ENCODE data around the gene WRNIP1. TPM values are rescaled to one million over a fixed set of nuclear protein-coding genes. Genes with fewer than 3 reads are reported as not detected.

The WRNIP1 gene
- total and polyA plus RNA-seq, 2 of the 13 experiments (the other 11 are each of a cell fraction or from before 2014, with no cell fraction given) = 77.7 to 90.3 TPM

- no peak; the same call in 1 of the 2 replicates for TF ChIP-seq ZNF280B (CRISPR knock-in tag; IDR thresholded peaks at IDR 0.05; ENCODE audit: borderline replicate concordance)
- no peak for TF ChIP-seq KLF11 (CRISPR knock-in tag; IDR thresholded peaks at IDR 0.05)
- peak; percentile 98 for TF ChIP-seq ZIK1 (CRISPR knock-in tag; IDR thresholded peaks at IDR 0.05; ENCODE audit: borderline replicate concordance, low read depth)
- TF ChIP-seq MIER2 (CRISPR knock-in tag; IDR thresholded peaks at IDR 0.05) = no peak; the same call in 1 of the 2 replicates
- no peak for TF ChIP-seq TP53 (CRISPR knock-in tag; conservative IDR thresholded peaks at IDR 0.05)
- TF ChIP-seq ATF7-NPFF (CRISPR knock-in tag; IDR thresholded peaks at IDR 0.05; ENCODE audit: low read depth) = peak; percentile 98
- TF ChIP-seq, protein P1, sequence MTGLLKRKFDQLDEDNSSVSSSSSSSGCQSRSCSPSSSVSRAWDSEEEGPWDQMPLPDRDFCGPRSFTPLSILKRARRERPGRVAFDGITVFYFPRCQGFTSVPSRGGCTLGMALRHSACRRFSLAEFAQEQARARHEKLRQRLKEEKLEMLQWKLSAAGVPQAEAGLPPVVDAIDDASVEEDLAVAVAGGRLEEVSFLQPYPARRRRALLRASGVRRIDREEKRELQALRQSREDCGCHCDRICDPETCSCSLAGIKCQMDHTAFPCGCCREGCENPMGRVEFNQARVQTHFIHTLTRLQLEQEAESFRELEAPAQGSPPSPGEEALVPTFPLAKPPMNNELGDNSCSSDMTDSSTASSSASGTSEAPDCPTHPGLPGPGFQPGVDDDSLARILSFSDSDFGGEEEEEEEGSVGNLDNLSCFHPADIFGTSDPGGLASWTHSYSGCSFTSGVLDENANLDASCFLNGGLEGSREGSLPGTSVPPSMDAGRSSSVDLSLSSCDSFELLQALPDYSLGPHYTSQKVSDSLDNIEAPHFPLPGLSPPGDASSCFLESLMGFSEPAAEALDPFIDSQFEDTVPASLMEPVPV (CRISPR knock-in tag; IDR thresholded peaks at IDR 0.05) = peak; percentile 93
- TF ChIP-seq ZNF234 (CRISPR knock-in tag; conservative IDR thresholded peaks at IDR 0.05) = 0 out of 2 replicates have a peak, but pooled peaks have one; percentile 77
- peak; percentile 16; the same call in 1 of the 2 replicates for TF ChIP-seq ZNF672 (CRISPR knock-in tag; IDR thresholded peaks at IDR 0.05)
- TF ChIP-seq EEA1 (CRISPR knock-in tag; IDR thresholded peaks at IDR 0.05; ENCODE audit: borderline replicate concordance) = peak; percentile 97
- TF ChIP-seq ZBTB1 (CRISPR knock-in tag; IDR thresholded peaks at IDR 0.05; ENCODE audit: borderline replicate concordance) = no peak
- TF ChIP-seq, protein P2, sequence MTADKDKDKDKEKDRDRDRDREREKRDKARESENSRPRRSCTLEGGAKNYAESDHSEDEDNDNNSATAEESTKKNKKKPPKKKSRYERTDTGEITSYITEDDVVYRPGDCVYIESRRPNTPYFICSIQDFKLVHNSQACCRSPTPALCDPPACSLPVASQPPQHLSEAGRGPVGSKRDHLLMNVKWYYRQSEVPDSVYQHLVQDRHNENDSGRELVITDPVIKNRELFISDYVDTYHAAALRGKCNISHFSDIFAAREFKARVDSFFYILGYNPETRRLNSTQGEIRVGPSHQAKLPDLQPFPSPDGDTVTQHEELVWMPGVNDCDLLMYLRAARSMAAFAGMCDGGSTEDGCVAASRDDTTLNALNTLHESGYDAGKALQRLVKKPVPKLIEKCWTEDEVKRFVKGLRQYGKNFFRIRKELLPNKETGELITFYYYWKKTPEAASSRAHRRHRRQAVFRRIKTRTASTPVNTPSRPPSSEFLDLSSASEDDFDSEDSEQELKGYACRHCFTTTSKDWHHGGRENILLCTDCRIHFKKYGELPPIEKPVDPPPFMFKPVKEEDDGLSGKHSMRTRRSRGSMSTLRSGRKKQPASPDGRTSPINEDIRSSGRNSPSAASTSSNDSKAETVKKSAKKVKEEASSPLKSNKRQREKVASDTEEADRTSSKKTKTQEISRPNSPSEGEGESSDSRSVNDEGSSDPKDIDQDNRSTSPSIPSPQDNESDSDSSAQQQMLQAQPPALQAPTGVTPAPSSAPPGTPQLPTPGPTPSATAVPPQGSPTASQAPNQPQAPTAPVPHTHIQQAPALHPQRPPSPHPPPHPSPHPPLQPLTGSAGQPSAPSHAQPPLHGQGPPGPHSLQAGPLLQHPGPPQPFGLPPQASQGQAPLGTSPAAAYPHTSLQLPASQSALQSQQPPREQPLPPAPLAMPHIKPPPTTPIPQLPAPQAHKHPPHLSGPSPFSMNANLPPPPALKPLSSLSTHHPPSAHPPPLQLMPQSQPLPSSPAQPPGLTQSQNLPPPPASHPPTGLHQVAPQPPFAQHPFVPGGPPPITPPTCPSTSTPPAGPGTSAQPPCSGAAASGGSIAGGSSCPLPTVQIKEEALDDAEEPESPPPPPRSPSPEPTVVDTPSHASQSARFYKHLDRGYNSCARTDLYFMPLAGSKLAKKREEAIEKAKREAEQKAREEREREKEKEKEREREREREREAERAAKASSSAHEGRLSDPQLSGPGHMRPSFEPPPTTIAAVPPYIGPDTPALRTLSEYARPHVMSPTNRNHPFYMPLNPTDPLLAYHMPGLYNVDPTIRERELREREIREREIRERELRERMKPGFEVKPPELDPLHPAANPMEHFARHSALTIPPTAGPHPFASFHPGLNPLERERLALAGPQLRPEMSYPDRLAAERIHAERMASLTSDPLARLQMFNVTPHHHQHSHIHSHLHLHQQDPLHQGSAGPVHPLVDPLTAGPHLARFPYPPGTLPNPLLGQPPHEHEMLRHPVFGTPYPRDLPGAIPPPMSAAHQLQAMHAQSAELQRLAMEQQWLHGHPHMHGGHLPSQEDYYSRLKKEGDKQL (CRISPR knock-in tag; IDR thresholded peaks at IDR 0.05; ENCODE audit: low read depth) = 0 out of 2 replicates have a peak, but pooled peaks have one; percentile 59
- no peak for TF ChIP-seq SRSF1 (optimal IDR thresholded peaks at IDR 0.05; ENCODE audit: low read depth, low read length)
- TF ChIP-seq GPN1 (CRISPR knock-in tag; IDR thresholded peaks at IDR 0.05; ENCODE audit: borderline replicate concordance) = no peak
- TF ChIP-seq, protein P3, sequence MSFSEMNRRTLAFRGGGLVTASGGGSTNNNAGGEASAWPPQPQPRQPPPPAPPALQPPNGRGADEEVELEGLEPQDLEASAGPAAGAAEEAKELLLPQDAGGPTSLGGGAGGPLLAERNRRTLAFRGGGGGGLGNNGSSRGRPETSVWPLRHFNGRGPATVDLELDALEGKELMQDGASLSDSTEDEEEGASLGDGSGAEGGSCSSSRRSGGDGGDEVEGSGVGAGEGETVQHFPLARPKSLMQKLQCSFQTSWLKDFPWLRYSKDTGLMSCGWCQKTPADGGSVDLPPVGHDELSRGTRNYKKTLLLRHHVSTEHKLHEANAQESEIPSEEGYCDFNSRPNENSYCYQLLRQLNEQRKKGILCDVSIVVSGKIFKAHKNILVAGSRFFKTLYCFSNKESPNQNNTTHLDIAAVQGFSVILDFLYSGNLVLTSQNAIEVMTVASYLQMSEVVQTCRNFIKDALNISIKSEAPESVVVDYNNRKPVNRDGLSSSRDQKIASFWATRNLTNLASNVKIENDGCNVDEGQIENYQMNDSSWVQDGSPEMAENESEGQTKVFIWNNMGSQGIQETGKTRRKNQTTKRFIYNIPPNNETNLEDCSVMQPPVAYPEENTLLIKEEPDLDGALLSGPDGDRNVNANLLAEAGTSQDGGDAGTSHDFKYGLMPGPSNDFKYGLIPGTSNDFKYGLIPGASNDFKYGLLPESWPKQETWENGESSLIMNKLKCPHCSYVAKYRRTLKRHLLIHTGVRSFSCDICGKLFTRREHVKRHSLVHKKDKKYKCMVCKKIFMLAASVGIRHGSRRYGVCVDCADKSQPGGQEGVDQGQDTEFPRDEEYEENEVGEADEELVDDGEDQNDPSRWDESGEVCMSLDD (CRISPR knock-in tag; IDR thresholded peaks at IDR 0.05; ENCODE audit: borderline replicate concordance) = no peak; the same call in 1 of the 2 replicates
- 0 out of 2 replicates have a peak, but pooled peaks have one; percentile 46 for TF ChIP-seq RXRB (CRISPR knock-in tag; IDR thresholded peaks at IDR 0.05; ENCODE audit: borderline replicate concordance)
- TF ChIP-seq CAMTA2 (CRISPR knock-in tag; IDR thresholded peaks at IDR 0.05; ENCODE audit: borderline replicate concordance) = no peak
Measured at GRCh38 chr6:2765166-2765895, at the start of gene WRNIP1 (continued).

Data from HepG2 (cell line).